Keratinocyte (primary cell): ENCODE data around the gene RGL3. TPM values are rescaled to one million over a fixed set of nuclear protein-coding genes. Genes with fewer than 3 reads are reported as not detected.
"Not testable (repeated sequence)": the region's sequence is repeated elsewhere in the genome, so short reads cannot be mapped to it uniquely, and the experiment has no call there.

Experiments
- DNase-seq: peaks from one replicate; pipeline ENCODE4 v3.0.0-alpha.2; 2011; ENCODE audit warnings: low read depth, missing footprints, low spot score
- FAIRE-seq: peaks from 2 replicates; lab custom pipeline; 2011; peaks lifted over from hg19 to GRCh38; lab: Jason Lieb, UNC
- H2AFZ ChIP-seq: 2 replicates; pipeline ENCODE4 v1.6.0; 2012; ENCODE audit warnings: low read length, control low read depth, inconsistent platforms; ENCODE audit not compliant: control insufficient read depth
- H3K27ac ChIP-seq: 2 replicates; pipeline ENCODE4 v1.5.1; 2011; ENCODE audit warnings: low read length; ENCODE audit not compliant: control insufficient read depth, insufficient read depth
- H3K27me3 ChIP-seq: 3 replicates; pipeline ENCODE4 v1.6.0; 2011; ENCODE audit warnings: low read length; ENCODE audit not compliant: control insufficient read depth, insufficient read depth; ENCODE audit errors: extremely low read depth
- H3K36me3 ChIP-seq, 2 experiments: 2 replicates in 1 of 2; 3 replicates in 1 of 2; pipeline ENCODE4 v1.5.1; 2011; ENCODE audit warnings: low read length in 2 of 2, mild to moderate bottlenecking in 1 of 2; ENCODE audit not compliant: control insufficient read depth in 2 of 2, insufficient read depth in 2 of 2; ENCODE audit errors: extremely low read depth in 1 of 2
- H3K4me1 ChIP-seq: 3 replicates; pipeline ENCODE4 v1.5.1; 2011; ENCODE audit warnings: low read length; ENCODE audit not compliant: control insufficient read depth, insufficient read depth; ENCODE audit errors: extremely low read depth
- H3K4me2 ChIP-seq: 3 replicates; pipeline ENCODE4 v1.6.0; 2011; ENCODE audit warnings: low read depth, low read length; ENCODE audit not compliant: control insufficient read depth, insufficient read depth; ENCODE audit errors: extremely low read depth
- H3K4me3 ChIP-seq, 3 experiments: fragments of 200-600 bp in 1 of 3; sonication (generic) in 1 of 3; 2 replicates in 2 of 3; 3 replicates in 1 of 3; pipeline ENCODE4 v1.5.1; 2011 to 2016; ENCODE audit warnings: low read length in 3 of 3, mild to moderate bottlenecking in 3 of 3, control low read depth in 2 of 3, inconsistent platforms in 1 of 3, low read depth in 1 of 3, mixed read lengths in 1 of 3, mixed run types in 1 of 3, moderate library complexity in 1 of 3; ENCODE audit not compliant: control insufficient read depth in 2 of 3, insufficient read depth in 2 of 3; ENCODE audit errors: extremely low read depth in 1 of 3
- H3K79me2 ChIP-seq: 2 replicates; pipeline ENCODE4 v1.6.0; 2012; ENCODE audit warnings: low read length; ENCODE audit not compliant: control insufficient read depth, insufficient read depth
- H3K9ac ChIP-seq: 3 replicates; pipeline ENCODE4 v1.6.0; 2011; ENCODE audit warnings: low read length; ENCODE audit not compliant: control insufficient read depth, insufficient read depth; ENCODE audit errors: extremely low read depth
- H3K9me1 ChIP-seq: 3 replicates; pipeline ENCODE4 v1.6.0; 2011; ENCODE audit warnings: low read length; ENCODE audit not compliant: control insufficient read depth, insufficient read depth; ENCODE audit errors: extremely low read depth
- H3K9me3 ChIP-seq: 2 replicates; pipeline ENCODE4 v1.5.1; 2012; ENCODE audit warnings: low read depth, low read length; ENCODE audit not compliant: control insufficient read depth
- H4K20me1 ChIP-seq: 3 replicates; pipeline ENCODE4 v1.6.0; 2011; ENCODE audit warnings: low read length; ENCODE audit not compliant: control insufficient read depth, insufficient read depth; ENCODE audit errors: extremely low read depth
- EZH2 ChIP-seq: IDR thresholded peaks from one replicate; pipeline ENCODE4 v1.6.1; 2012; ENCODE audit warnings: inconsistent platforms, mild to moderate bottlenecking, low read length, moderate library complexity
- dilution Hi-C: fragments of 300-500 bp; cut with MboI; formaldehyde crosslinking; loops from one replicate; pipeline ENCODE4 v1.7.0; 2020; ENCODE audit warnings: low sequenced_read_pairs; ENCODE audit not compliant: extremely low pct_ligation_motif_present
- polyA plus RNA-seq, 5 experiments: library from polyadenylated mRNA; depleted of rRNA in 3 of 5; stranded (reverse) in 3 of 5; stranded (forward) in 1 of 5; unstranded in 1 of 5; fragments of >200 nt; gene quantifications; 1 replicate in 1 of 5; 2 replicates in 3 of 5; 3 replicates in 1 of 5; pipeline versions ENCODE4 v1.2.1 to v1.2.3, GENCODE V29; 2011 to 2012; ENCODE audit warnings: missing spikeins in 2 of 5, low read depth in 1 of 5, low replicate concordance in 1 of 5
- TF ChIP-seq, protein P1 (sequence below), 3 experiments: IDR thresholded peaks in 1 of 3; conservative IDR thresholded peaks in 1 of 3; optimal IDR thresholded peaks in 1 of 3; 2 replicates in 2 of 3; 3 replicates in 1 of 3; pipeline versions ENCODE3 to v1.5.1; 2011; ENCODE audit warnings: low read length in 3 of 3, mild to moderate bottlenecking in 3 of 3, moderate library complexity in 2 of 3, control low read depth in 1 of 3, inconsistent platforms in 1 of 3; ENCODE audit not compliant: insufficient read depth in 2 of 3; ENCODE audit errors: extremely low read depth in 1 of 3

RGL3 gene
- polyA plus RNA-seq, 1 donor (not counting 4 experiments of a cell fraction or from before 2014, with no cell fraction given): not detected

DNA sequence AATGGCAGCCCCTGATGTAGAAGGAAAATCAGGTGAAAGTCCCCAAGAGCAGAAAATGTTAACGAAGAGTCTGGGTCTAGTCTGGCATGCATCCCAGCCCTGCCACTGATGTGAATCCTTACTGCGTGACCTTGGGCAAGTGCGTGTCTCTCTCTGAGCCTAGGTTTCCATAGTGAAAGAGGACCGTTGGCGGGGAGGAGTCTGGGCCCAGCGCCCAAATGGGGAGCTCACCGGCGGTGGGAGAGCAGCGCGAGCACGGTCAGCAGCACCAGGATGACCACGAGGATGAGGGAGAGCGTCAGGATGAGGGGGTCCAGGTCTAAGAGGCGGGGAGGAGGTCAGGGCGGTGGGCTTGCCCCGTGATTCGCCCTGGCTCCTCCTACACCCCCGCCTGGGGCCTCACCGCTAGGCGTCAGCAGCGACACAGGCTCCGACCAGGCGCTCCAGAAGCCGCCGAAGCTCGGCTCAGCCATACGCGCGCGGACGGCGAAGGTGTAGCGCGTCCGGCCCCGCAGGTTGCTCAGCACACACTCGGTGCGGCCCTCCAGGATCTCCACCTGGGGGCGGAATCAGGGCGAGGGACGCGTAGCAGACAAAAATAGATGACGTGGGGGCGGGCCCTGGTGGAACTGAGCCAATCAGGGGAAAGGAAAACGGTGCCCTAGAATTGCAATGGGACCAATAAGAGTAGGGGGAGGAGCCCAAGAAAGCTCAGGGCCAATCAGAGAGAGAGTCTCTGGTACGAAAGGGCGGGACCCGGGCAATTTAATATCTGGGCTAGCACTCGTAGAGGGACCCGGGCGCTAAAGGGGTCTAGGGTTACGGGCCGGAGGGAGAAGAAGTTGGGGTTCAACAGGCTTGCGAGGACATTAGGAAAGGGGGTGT lies 38.2 kb downstream of the RGL3 start:
- Histone ChIP-seq H3K9ac (peak overlapping the region; percentile 84), H3K9me3 (no peaks in the 10 kb centered on the region), H3K4me3 (peak overlapping the region; percentile 39 to 85 (median 74)), H3K4me1 (peaks cover 46% of the 10 kb centered on the region), H3K27ac (peak overlapping the region; percentile 90), H3K9me1 (peaks cover 7% of the 10 kb centered on the region), H3K79me2 (no peaks in the 10 kb centered on the region), H4K20me1 (no peaks in the 10 kb centered on the region), H3K27me3 (peaks cover 9% of the 10 kb centered on the region), H2AFZ (peak overlapping the region; percentile 98), H3K36me3 (no peaks in the 10 kb centered on the region), H3K4me2 (peak overlapping the region; percentile 97)
- DNase-seq: peak; percentile 92
- FAIRE-seq: no peak
- TF ChIP-seq, protein P1, sequence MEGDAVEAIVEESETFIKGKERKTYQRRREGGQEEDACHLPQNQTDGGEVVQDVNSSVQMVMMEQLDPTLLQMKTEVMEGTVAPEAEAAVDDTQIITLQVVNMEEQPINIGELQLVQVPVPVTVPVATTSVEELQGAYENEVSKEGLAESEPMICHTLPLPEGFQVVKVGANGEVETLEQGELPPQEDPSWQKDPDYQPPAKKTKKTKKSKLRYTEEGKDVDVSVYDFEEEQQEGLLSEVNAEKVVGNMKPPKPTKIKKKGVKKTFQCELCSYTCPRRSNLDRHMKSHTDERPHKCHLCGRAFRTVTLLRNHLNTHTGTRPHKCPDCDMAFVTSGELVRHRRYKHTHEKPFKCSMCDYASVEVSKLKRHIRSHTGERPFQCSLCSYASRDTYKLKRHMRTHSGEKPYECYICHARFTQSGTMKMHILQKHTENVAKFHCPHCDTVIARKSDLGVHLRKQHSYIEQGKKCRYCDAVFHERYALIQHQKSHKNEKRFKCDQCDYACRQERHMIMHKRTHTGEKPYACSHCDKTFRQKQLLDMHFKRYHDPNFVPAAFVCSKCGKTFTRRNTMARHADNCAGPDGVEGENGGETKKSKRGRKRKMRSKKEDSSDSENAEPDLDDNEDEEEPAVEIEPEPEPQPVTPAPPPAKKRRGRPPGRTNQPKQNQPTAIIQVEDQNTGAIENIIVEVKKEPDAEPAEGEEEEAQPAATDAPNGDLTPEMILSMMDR (optimal IDR thresholded peaks at IDR 0.05 in 1 of 3, IDR thresholded peaks at IDR 0.05 in 1 of 3, conservative IDR thresholded peaks at IDR 0.05 in 1 of 3; ENCODE audit: extremely low read depth in 1 of 3, insufficient read depth in 2 of 3, low read length in 3 of 3): peak; percentile 54 to 74 (median 63)
- no peak for TF ChIP-seq EZH2
- dilution Hi-C loops: no loop called here

DNA sequence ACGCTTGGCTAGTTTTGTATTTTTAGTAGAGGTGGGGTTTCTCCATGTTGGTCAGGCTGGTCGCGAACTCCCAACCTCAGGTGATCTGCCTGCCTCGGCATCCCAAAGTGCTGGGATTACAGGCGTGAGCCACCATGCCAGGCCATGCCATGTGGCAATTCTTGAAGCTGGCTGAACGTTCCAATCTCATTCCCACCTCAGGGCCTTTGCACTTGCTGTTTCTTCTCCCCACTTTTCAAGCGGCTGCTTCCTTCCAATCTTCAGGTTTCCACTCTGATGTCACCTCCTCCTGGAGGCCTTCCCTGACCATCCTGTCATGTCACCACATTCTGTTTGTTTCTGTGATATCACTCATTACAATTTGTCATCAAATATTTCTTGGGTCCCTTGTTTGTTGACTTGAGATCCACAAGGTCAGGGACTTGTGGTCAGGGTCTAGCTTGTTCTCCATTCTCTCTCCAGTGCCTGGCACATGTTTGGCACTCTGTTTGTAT lies 39.2 kb downstream of the RGL3 start:
- DNase-seq (no peak), FAIRE-seq (no peak)
- Histone ChIP-seq H3K36me3 (no peaks in the 10 kb centered on the region), H3K9me1 (peaks cover 7% of the 10 kb centered on the region), H3K4me2 (peak overlapping the region; percentile 97), H2AFZ (no peak overlapping the region), H4K20me1 (no peaks in the 10 kb centered on the region), H3K27me3 (peaks cover 9% of the 10 kb centered on the region), H3K4me3 (peak overlapping the region in 1 of 3 experiments; percentile 85), H3K9ac (no peak overlapping the region), H3K4me1 (peaks cover 52% of the 10 kb centered on the region), H3K27ac (no peak overlapping the region), H3K9me3 (no peaks in the 10 kb centered on the region), H3K79me2 (peaks cover 4% of the 10 kb centered on the region)
- dilution Hi-C loops: no loop called here
- TF ChIP-seq EZH2: no peak
- TF ChIP-seq, protein P1 (optimal IDR thresholded peaks at IDR 0.05 in 1 of 3, IDR thresholded peaks at IDR 0.05 in 1 of 3, conservative IDR thresholded peaks at IDR 0.05 in 1 of 3; ENCODE audit: extremely low read depth in 1 of 3, insufficient read depth in 2 of 3, low read length in 3 of 3): no peak

DNA sequence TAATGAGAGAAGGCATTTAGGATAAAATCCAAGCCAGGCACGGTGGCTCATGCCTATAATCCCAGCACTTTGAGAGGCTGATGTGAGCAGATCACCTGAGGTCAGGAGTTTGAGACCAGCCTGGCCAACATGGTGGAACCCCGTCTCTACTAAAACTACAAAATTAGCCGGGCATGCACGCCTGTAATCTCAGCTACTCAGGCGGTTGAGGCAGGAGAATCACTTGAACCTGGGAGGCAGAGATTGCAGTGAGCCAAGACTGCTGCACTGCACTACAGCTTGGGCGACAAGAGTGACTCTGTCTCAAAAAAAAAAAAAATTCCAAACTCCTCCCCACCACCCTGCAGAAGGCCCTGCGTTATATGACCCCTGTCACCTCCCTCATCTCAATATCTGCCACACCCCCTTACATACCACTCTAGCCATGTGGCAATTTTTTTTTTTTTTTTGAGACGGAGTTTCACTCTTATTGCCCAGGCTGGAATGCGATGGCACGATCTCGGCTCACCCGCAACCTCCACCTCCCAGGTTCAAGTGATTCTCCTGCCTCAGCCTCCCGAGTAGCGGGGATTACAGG lies 39.8 kb downstream of the RGL3 start:
- dilution Hi-C loops, H2AFZ ChIP-seq, H3K79me2 ChIP-seq, H3K27me3 ChIP-seq, H4K20me1 ChIP-seq, FAIRE-seq, H3K4me2 ChIP-seq, H3K9me1 ChIP-seq, H3K27ac ChIP-seq, H3K9me3 ChIP-seq, DNase-seq, H3K9ac ChIP-seq, H3K4me3 ChIP-seq, H3K36me3 ChIP-seq: not testable (repeated sequence)
- peaks cover 52% of the 10 kb centered on the region for H3K4me1 ChIP-seq
